B cell (primary cell): Measurements from ENCODE around the gene DPYD. TPM values are rescaled to one million over a fixed set of nuclear protein-coding genes. Genes with fewer than 3 reads are reported as not detected.

Source experiments
- ATAC-seq: fragments of 200-7000 bp; cut with Tn5 transposase; one replicate; pipeline ENCODE4 v1.10.0; 2021; ENCODE audit warnings: low read depth, mild to moderate bottlenecking, moderate number of reproducible peaks, moderate library complexity
- CTCF ChIA-PET: fragments of 350-600 bp; sonication (Branson Sonifier 250); formaldehyde crosslinking; loops from one replicate; lab custom pipeline; 2021; ENCODE audit warnings: antibody characterized with exemption, inconsistent platforms; lab: Charles Lee
- POLR2A ChIA-PET: fragments of 350-600 bp; sonication (Branson Sonifier 250); formaldehyde crosslinking; loops from one replicate; lab custom pipeline; 2021; ENCODE audit warnings: antibody characterized with exemption; lab: Charles Lee
- DNase-seq: peaks from one replicate; pipeline ENCODE4 v3.0.0; 2013
- H2AFZ ChIP-seq: 2 replicates; pipeline ENCODE4 v1.6.1; 2012; ENCODE audit warnings: mild to moderate bottlenecking, low read depth, low read length; ENCODE audit not compliant: insufficient read depth, poor library complexity, severe bottlenecking
- H3K27ac ChIP-seq, 2 donors: 1 replicate in 1 of 2; 2 replicates in 1 of 2; pipeline ENCODE4 v1.5.1; 2012 to 2013; ENCODE audit warnings: low read length in 2 of 2, mild to moderate bottlenecking in 2 of 2, moderate library complexity in 1 of 2
- H3K27me3 ChIP-seq, 4 experiments: fragments of 200-600 bp in 1 of 4; sonication (generic) in 1 of 4; replicated peaks in 1 of 4; 1 replicate in 2 of 4; 2 replicates in 2 of 4; pipeline versions ENCODE4 v1.6.1 to v1.7.0; 2013 to 2016; ENCODE audit warnings: low read length in 3 of 4, mild to moderate bottlenecking in 2 of 4, mixed read lengths in 1 of 4, moderate library complexity in 1 of 4; ENCODE audit not compliant: insufficient read depth in 4 of 4, control insufficient read depth in 3 of 4; ENCODE audit errors: control extremely low read depth in 1 of 4
- H3K36me3 ChIP-seq, 2 experiments: replicated peaks in 1 of 2; 1 replicate in 1 of 2; 2 replicates in 1 of 2; pipeline versions ENCODE4 v1.6.1 to v1.7.1; 2013; ENCODE audit warnings: low read length in 1 of 2; ENCODE audit not compliant: insufficient read depth in 2 of 2, control insufficient read depth in 1 of 2; ENCODE audit errors: control extremely low read depth in 1 of 2, extremely low read depth in 1 of 2
- H3K4me1 ChIP-seq, 2 donors: fragments of 200-600 bp in 1 of 2; sonication (generic) in 1 of 2; 1 replicate in 1 of 2; 2 replicates in 1 of 2; pipeline versions ENCODE4 v1.5.1 to v1.6.1; 2013 to 2017; ENCODE audit warnings: low read length in 2 of 2; ENCODE audit not compliant: control insufficient read depth in 2 of 2, insufficient read depth in 2 of 2
- H3K4me2 ChIP-seq: replicated peaks from 2 replicates; pipeline ENCODE3; 2012; ENCODE audit warnings: mild to moderate bottlenecking, low read depth, low read length; ENCODE audit not compliant: poor library complexity, severe bottlenecking
- H3K4me3 ChIP-seq, 5 experiments: fragments of 200-600 bp in 1 of 5; sonication (generic) in 1 of 5; 1 replicate in 3 of 5; 2 replicates in 2 of 5; pipeline versions ENCODE4 v1.5.1 to v1.7.0; 2011 to 2016; ENCODE audit warnings: low read length in 4 of 5, mild to moderate bottlenecking in 4 of 5, low read depth in 2 of 5, control low read depth in 1 of 5, moderate library complexity in 1 of 5; ENCODE audit not compliant: insufficient read depth in 1 of 5; ENCODE audit errors: control extremely low read depth in 1 of 5, extremely low read depth in 1 of 5
- H3K79me2 ChIP-seq: fragments of 200-600 bp; sonication (generic); one replicate; pipeline ENCODE4 v1.6.0; 2016; ENCODE audit warnings: low read length; ENCODE audit not compliant: control insufficient read depth, insufficient read depth
- H3K9ac ChIP-seq: fragments of 200-600 bp; sonication (generic); 2 replicates; pipeline ENCODE4 v1.6.1; 2017; ENCODE audit warnings: mild to moderate bottlenecking, low read length, moderate library complexity
- H3K9me3 ChIP-seq, 3 donors: one replicate each; pipeline versions ENCODE4 v1.6.1 to v1.7.1; 2013; ENCODE audit warnings: low read length in 2 of 3; ENCODE audit not compliant: control insufficient read depth in 2 of 3, insufficient read depth in 1 of 3; ENCODE audit errors: control extremely low read depth in 1 of 3
- H4K20me1 ChIP-seq: 2 replicates; pipeline ENCODE4 v1.6.0; 2012; ENCODE audit warnings: mild to moderate bottlenecking, low read length; ENCODE audit not compliant: insufficient read depth, control insufficient read depth, poor library complexity, severe bottlenecking
- H3K27ac Mint-ChIP-seq: one replicate; pipeline ENCODE4 v1.8.0; 2021; ENCODE audit warnings: mixed read lengths
- H3K27me3 Mint-ChIP-seq: one replicate; pipeline ENCODE4 v1.8.0; 2021; ENCODE audit warnings: mixed read lengths
- H3K4me1 Mint-ChIP-seq: one replicate; pipeline ENCODE4 v1.8.0; 2021; ENCODE audit warnings: mixed read lengths
- H3K4me3 Mint-ChIP-seq: one replicate; pipeline ENCODE4 v1.8.0; 2021; ENCODE audit warnings: mixed read lengths
- H3K9me3 Mint-ChIP-seq: one replicate; pipeline ENCODE4 v1.8.0; 2022; ENCODE audit warnings: mixed read lengths; ENCODE audit not compliant: insufficient read depth
- CTCF ChIP-seq: fragments of 200-600 bp; IDR thresholded peaks from one replicate; pipeline ENCODE4 v1.8.0; 2022; ENCODE audit warnings: antibody characterized with exemption, mild to moderate bottlenecking
- EZH2 ChIP-seq: IDR thresholded peaks from 2 replicates; pipeline ENCODE4 v1.6.1; 2012; ENCODE audit warnings: borderline replicate concordance, low read depth, mild to moderate bottlenecking, moderate library complexity, low read length; ENCODE audit not compliant: insufficient read depth, poor library complexity, severe bottlenecking
- WGBS: methylation state at CpG from one replicate; pipeline ENCODE4 v1.1.5; 2013; ENCODE audit warnings: missing lambda C conversion rate; ENCODE audit not compliant: insufficient coverage; 5-methylcytosine and 5-hydroxymethylcytosine counted together
- intact Hi-C: fragments of 100-400 bp; cut with micrococcal nuclease; formaldehyde crosslinking; loops from one replicate; pipeline ENCODE4 v1.10.0; 2022
- polyA plus RNA-seq: library from polyadenylated mRNA; depleted of rRNA; stranded (reverse); fragments of >200 nt; gene quantifications from 2 replicates; pipeline ENCODE4 v1.2.3, GENCODE V29; 2012
- total RNA-seq, 2 donors: library from RNA; stranded (reverse); fragments of 120-200 nt in 1 of 2; gene quantifications; 1 replicate in 1 of 2; 2 replicates in 1 of 2; pipeline versions ENCODE4 v1.2.3 to v1.2.4, GENCODE V29; 2013 to 2022

Gene DPYD
- total and polyA plus RNA-seq, 2 donors (not counting 1 experiment from before 2014, with no cell fraction given), result 4.2 to 19.0 TPM

- TF ChIP-seq EZH2, result no peak
- TF ChIP-seq CTCF, result no peak
- Histone ChIP-seq H3K27me3 (no peaks in the 10 kb centered on the region), H2AFZ (no peak overlapping the region), H3K4me1 (no peaks in the 10 kb centered on the region), H3K27ac (no peak overlapping the region), H3K4me2 (no peak overlapping the region), H3K4me3 (no peak overlapping the region), H3K79me2 (no peaks in the 10 kb centered on the region), H4K20me1 (no peaks in the 10 kb centered on the region), H3K9me3 (peaks cover 0 to 3% (median 0%) of the 10 kb centered on the region in 3 donors), H3K36me3 (no peaks in the 10 kb centered on the region), H3K9ac (no peak overlapping the region)
- no peak for ATAC-seq
- H3K27ac Mint-ChIP-seq, result no peak overlapping the region
- WGBS, result 94% methylated on average over 2 of the region's 6 CpGs
- peaks cover 4% of the 10 kb centered on the region for H3K4me1 Mint-ChIP-seq
- ChIA-PET POLR2A (no interaction called here), CTCF (no interaction called here)
- no peaks in the 10 kb centered on the region for H3K27me3 Mint-ChIP-seq
- no peaks in the 10 kb centered on the region for H3K9me3 Mint-ChIP-seq
- DNase-seq, result no peak
- intact Hi-C loops, result no loop called here
- no peak overlapping the region for H3K4me3 Mint-ChIP-seq
Measured at GRCh38 chr1:97271916-97272788, 648.7 kb downstream of the DPYD start.
